ENCODE measurements around the gene SRSF8. TPM values are rescaled to one million over a fixed set of nuclear protein-coding genes. Genes with fewer than 3 reads are reported as not detected.

Gene SRSF8
- total RNA-seq, 2 experiments from 2014 or later, result 23.0 to 24.7 TPM

DNA sequence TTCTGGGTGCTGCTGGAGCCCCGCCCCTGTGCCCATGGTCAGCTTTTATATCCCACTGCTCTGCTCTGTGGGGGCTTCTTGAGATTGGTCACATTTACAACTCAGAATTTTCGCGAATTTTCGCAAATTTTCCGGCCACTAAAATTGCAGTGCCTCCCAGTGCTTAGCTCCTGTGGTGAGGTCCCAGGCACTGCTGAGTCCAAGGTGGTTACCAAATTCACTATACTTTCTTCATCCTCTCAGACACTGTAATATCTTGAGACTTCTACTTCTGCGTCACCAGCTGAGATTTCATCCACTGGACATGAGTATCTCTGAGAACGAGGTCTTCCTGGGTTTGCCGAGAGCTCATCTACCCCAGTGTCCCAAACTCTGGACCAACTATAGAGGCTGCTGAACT, 8.8 kb upstream of the SRSF8 start:
- ChIA-PET CTCF (interaction anchor here (1.1 kb wide), 1 partner anchor 9 kb away, joined by 3 read pairs; no protein-coding TSS in a partner anchor), POLR2A (no interaction called here)
- Mint-ChIP-seq H3K4me1 (ENCODE audit: low read depth) (no peaks in the 10 kb centered on the region), H3K4me3 (no peak overlapping the region), H3K9me3 (no peaks in the 10 kb centered on the region), H3K36me3 (ENCODE audit: low read depth) (no peaks in the 10 kb centered on the region), H3K27me3 (peaks cover 18% of the 10 kb centered on the region), H3K27ac (no peak overlapping the region)
- ATAC-seq, result no peak
- DNase-seq, result no peak
- intact Hi-C loops (cut with micrococcal nuclease), result no loop called here
- TF ChIP-seq, protein P1, sequence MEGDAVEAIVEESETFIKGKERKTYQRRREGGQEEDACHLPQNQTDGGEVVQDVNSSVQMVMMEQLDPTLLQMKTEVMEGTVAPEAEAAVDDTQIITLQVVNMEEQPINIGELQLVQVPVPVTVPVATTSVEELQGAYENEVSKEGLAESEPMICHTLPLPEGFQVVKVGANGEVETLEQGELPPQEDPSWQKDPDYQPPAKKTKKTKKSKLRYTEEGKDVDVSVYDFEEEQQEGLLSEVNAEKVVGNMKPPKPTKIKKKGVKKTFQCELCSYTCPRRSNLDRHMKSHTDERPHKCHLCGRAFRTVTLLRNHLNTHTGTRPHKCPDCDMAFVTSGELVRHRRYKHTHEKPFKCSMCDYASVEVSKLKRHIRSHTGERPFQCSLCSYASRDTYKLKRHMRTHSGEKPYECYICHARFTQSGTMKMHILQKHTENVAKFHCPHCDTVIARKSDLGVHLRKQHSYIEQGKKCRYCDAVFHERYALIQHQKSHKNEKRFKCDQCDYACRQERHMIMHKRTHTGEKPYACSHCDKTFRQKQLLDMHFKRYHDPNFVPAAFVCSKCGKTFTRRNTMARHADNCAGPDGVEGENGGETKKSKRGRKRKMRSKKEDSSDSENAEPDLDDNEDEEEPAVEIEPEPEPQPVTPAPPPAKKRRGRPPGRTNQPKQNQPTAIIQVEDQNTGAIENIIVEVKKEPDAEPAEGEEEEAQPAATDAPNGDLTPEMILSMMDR (IDR thresholded peaks at IDR 0.05), result no peak

DNA sequence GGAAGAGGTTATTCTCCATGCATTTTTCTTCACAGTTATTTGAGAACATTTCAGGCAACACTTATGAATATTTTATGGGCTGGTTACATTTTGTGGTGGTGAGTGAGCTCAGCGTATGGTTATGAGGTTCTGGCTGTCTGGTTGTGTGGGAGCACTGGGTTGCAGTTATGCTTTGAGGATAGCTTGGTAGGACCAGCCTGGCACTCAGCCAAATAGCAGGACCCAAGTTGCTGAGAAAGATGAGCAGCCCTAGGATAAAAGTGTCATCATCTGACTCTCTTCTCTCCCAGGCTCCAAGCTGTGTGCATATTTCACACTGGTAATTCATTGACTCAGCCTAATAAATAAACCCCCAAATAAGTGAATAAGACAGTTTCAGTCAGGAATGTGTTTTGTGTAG, 8.1 kb upstream of the SRSF8 start:
- CTCF ChIA-PET, result interaction anchor here (1.1 kb wide), 1 partner anchor 9 kb away, joined by 3 read pairs; no protein-coding TSS in a partner anchor
- Mint-ChIP-seq H3K36me3 (ENCODE audit: low read depth) (no peaks in the 10 kb centered on the region), H3K27me3 (peaks cover 14% of the 10 kb centered on the region), H3K4me3 (no peak overlapping the region), H3K27ac (no peak overlapping the region), H3K4me1 (ENCODE audit: low read depth) (no peaks in the 10 kb centered on the region), H3K9me3 (no peaks in the 10 kb centered on the region)
- intact Hi-C loops (cut with micrococcal nuclease), result no loop called here
- POLR2A ChIA-PET, result no interaction called here
- DNase-seq (no peak), ATAC-seq (no peak)
- TF ChIP-seq, protein P1 (IDR thresholded peaks at IDR 0.05), result no peak

DNA sequence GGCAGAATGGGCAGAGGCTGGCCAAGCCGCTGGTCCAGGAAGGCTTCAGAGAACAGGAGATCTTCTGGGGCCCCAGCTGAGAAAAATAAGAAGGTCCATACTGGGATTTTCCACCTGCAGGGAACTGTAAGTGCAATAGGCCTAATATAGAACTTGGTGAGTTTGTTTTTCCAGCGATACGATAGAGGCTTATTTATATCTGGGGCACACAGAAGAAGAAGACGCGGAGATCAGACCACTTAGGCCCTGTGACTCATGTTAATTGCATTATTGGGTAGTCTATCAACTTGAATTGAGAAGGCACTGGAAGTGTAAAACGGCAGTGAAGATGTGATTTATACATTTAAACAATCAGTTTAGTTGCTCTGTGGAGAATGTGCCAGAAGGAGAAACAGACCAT, 7.7 kb upstream of the SRSF8 start:
- Mint-ChIP-seq H3K27me3 (peaks cover 13% of the 10 kb centered on the region), H3K9me3 (no peaks in the 10 kb centered on the region), H3K27ac (no peak overlapping the region), H3K36me3 (ENCODE audit: low read depth) (no peaks in the 10 kb centered on the region), H3K4me1 (ENCODE audit: low read depth) (no peaks in the 10 kb centered on the region), H3K4me3 (no peak overlapping the region)
- ATAC-seq, result no peak
- ChIA-PET POLR2A (no interaction called here), CTCF (interaction anchor here (1.1 kb wide), 1 partner anchor 8 kb away, joined by 3 read pairs; no protein-coding TSS in a partner anchor)
- no peak for DNase-seq
- TF ChIP-seq, protein P1 (IDR thresholded peaks at IDR 0.05), result no peak
- intact Hi-C loops (cut with micrococcal nuclease), result no loop called here

DNA sequence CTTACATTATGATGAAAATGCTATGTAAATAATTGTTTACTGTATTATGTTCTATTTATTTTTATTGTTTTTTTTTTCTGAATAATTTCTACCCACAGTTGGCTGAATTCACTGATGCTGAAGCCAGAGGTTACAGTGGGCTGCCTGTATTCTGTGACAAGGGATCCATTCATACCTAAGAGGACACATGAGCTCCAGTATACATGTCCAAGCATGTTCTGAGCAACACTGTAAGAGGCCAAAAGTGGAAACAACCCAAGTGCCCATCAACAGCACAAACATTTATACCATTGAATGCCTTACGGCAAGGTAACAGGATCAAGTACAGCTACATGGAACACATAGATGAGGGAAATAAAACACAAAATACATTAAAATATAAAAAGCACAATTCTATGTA, 1.4 kb upstream of the SRSF8 start:
- ChIA-PET POLR2A (no interaction called here), CTCF (interaction anchor here (0.6 to 3.6 kb wide), 3 partner anchors 9 to 85 kb away, joined by 3 to 24 read pairs (median 4); no protein-coding TSS in a partner anchor)
- intact Hi-C loops (cut with micrococcal nuclease), result loop anchor here (5.0 to 10.0 kb wide), 2 partner anchors 93 to 639 kb away; partner anchors contain the start of genes CWC15 and KDM4D
- H3K27me3 Mint-ChIP-seq, result peaks cover 3% of the 10 kb centered on the region
- H3K4me3 Mint-ChIP-seq, result no peak overlapping the region
- no peaks in the 10 kb centered on the region for H3K9me3 Mint-ChIP-seq
- ATAC-seq (no peak), DNase-seq (no peak)
- TF ChIP-seq, protein P1 (IDR thresholded peaks at IDR 0.05), result no peak
- H3K4me1 Mint-ChIP-seq (ENCODE audit: low read depth), result peaks cover 13% of the 10 kb centered on the region
- no peak overlapping the region for H3K27ac Mint-ChIP-seq
- H3K36me3 Mint-ChIP-seq (ENCODE audit: low read depth), result peaks cover 14% of the 10 kb centered on the region

DNA sequence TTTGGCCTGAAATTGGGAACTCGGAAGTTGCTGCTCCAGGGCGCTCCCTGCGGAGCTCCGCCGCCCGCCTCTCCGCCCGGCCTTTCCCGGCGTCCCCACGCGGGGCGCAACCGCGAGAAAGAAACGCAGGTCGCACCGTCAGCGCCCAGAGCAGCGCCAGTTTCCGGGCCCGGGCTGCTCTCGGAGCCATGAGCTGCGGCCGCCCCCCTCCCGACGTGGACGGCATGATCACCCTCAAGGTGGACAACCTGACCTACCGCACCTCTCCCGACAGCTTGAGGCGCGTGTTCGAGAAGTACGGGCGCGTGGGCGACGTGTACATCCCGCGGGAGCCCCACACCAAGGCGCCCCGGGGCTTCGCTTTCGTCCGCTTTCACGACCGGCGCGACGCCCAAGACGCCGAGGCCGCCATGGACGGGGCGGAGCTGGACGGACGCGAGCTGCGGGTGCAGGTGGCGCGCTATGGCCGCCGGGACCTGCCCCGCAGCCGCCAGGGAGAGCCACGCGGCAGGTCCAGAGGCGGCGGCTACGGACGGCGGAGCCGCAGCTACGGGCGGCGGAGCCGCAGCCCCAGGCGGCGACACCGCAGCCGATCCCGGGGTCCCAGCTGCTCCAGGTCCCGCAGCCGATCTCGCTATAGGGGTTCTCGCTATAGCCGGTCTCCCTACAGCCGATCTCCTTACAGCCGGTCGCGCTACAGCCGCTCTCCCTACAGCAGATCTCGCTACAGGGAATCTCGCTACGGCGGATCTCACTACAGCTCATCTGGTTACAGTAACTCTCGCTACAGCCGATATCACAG, 521 bp downstream of the SRSF8 start:
- ATAC-seq (peak; percentile 64), DNase-seq (peak; percentile 78)
- Mint-ChIP-seq H3K4me3 (peak overlapping the region; percentile 100), H3K4me1 (ENCODE audit: low read depth) (peaks cover 22% of the 10 kb centered on the region), H3K36me3 (ENCODE audit: low read depth) (peaks cover 21% of the 10 kb centered on the region), H3K27ac (peak overlapping the region; percentile 98), H3K27me3 (no peaks in the 10 kb centered on the region), H3K9me3 (no peaks in the 10 kb centered on the region)
- TF ChIP-seq, protein P1 (IDR thresholded peaks at IDR 0.05), result peak; percentile 41
- intact Hi-C loops (cut with micrococcal nuclease), result loop anchor here (5.0 to 10.0 kb wide), 2 partner anchors 95 to 638 kb away; partner anchors contain the start of genes CWC15 and KDM4D
- POLR2A ChIA-PET, result interaction anchor here (0.6 to 5.4 kb wide), 22 partner anchors 13 to 1327 kb away, joined by 3 to 57 read pairs (median 4); partner anchors contain the start of genes CEP57, CWC15, ENDOD1 and FAM76B
- CTCF ChIA-PET, result interaction anchor here (0.8 to 12.0 kb wide), 22 partner anchors 9 to 723 kb away, joined by 3 to 185 read pairs (median 4); partner anchors contain the start of genes CEP57, ENDOD1 and KDM4F
